ENCODE measurements around the gene PHAF1. TPM values are rescaled to one million over a fixed set of nuclear protein-coding genes. Genes with fewer than 3 reads are reported as not detected.

PHAF1 gene
- total RNA-seq, 1 experiment from 2014 or later = 30.7 TPM

GRCh38 chr16:67108931-67109406, 772 bp upstream of the PHAF1 start:
- H3K4me2 ChIP-seq (ENCODE audit: low read depth, low read length, poor library complexity, severe bottlenecking) = peak overlapping the region; percentile 82
- H3K36me3 ChIP-seq (ENCODE audit: insufficient read depth, low read length) = no peaks in the 10 kb centered on the region; the same call in 1 of the 2 replicates
- no peaks in the 10 kb centered on the region for H3K27me3 ChIP-seq (ENCODE audit: low read length)
- H4K20me1 ChIP-seq (ENCODE audit: insufficient read depth, low read depth, low read length) = no peaks in the 10 kb centered on the region
- H3K79me2 ChIP-seq (ENCODE audit: low read length) = peaks cover 38% of the 10 kb centered on the region
- H3K4me1 ChIP-seq (ENCODE audit: low read length) = peaks cover 20% of the 10 kb centered on the region
- H3K27ac ChIP-seq (ENCODE audit: low read length) = no peak overlapping the region
- H3K9me3 ChIP-seq (ENCODE audit: low read length) = no peaks in the 10 kb centered on the region
- H3K4me3 ChIP-seq (ENCODE audit: low read length) = peak overlapping the region; percentile 96
- peak overlapping the region; percentile 77 for H3K9ac ChIP-seq (ENCODE audit: low read length)
- peak overlapping the region; percentile 99 for H2AFZ ChIP-seq (ENCODE audit: low read length)
- no peaks in the 10 kb centered on the region for H3K9me2 ChIP-seq (replicated peaks; ENCODE audit: insufficient read depth, low read length)
- no peak for DNase-seq

GRCh38 chr16:67111951-67112444, 2.3 kb downstream of the PHAF1 start:
- no peak overlapping the region for H3K9ac ChIP-seq (ENCODE audit: low read length)
- H3K9me3 ChIP-seq (ENCODE audit: low read length) = no peaks in the 10 kb centered on the region
- H2AFZ ChIP-seq (ENCODE audit: low read length) = no peak overlapping the region
- H3K4me2 ChIP-seq (ENCODE audit: low read depth, low read length, poor library complexity, severe bottlenecking) = peak overlapping the region; percentile 82
- no peak overlapping the region for H3K4me3 ChIP-seq (ENCODE audit: low read length)
- peaks cover 20% of the 10 kb centered on the region for H3K4me1 ChIP-seq (ENCODE audit: low read length)
- no peak overlapping the region for H3K27ac ChIP-seq (ENCODE audit: low read length)
- H3K27me3 ChIP-seq (ENCODE audit: low read length) = no peaks in the 10 kb centered on the region
- no peaks in the 10 kb centered on the region for H4K20me1 ChIP-seq (ENCODE audit: insufficient read depth, low read depth, low read length)
- H3K79me2 ChIP-seq (ENCODE audit: low read length) = peaks cover 66% of the 10 kb centered on the region
- DNase-seq = no peak
- no peaks in the 10 kb centered on the region; the same call in 1 of the 2 replicates for H3K36me3 ChIP-seq (ENCODE audit: insufficient read depth, low read length)
- H3K9me2 ChIP-seq (replicated peaks; ENCODE audit: insufficient read depth, low read length) = no peaks in the 10 kb centered on the region

- no peaks in the 10 kb centered on the region; the same call in 1 of the 2 replicates for H3K36me3 ChIP-seq (ENCODE audit: insufficient read depth, low read length)
- H3K27ac ChIP-seq (ENCODE audit: low read length) = no peak overlapping the region
- H3K27me3 ChIP-seq (ENCODE audit: low read length) = no peaks in the 10 kb centered on the region
- no peak overlapping the region for H3K4me3 ChIP-seq (ENCODE audit: low read length)
- H3K79me2 ChIP-seq (ENCODE audit: low read length) = peaks cover 73% of the 10 kb centered on the region
- no peaks in the 10 kb centered on the region for H3K9me3 ChIP-seq (ENCODE audit: low read length)
- H3K4me2 ChIP-seq (ENCODE audit: low read depth, low read length, poor library complexity, severe bottlenecking) = no peak overlapping the region
- DNase-seq = no peak
- peaks cover 20% of the 10 kb centered on the region for H3K4me1 ChIP-seq (ENCODE audit: low read length)
- H3K9me2 ChIP-seq (replicated peaks; ENCODE audit: insufficient read depth, low read length) = no peaks in the 10 kb centered on the region
- no peak overlapping the region for H2AFZ ChIP-seq (ENCODE audit: low read length)
- no peak overlapping the region for H3K9ac ChIP-seq (ENCODE audit: low read length)
- no peaks in the 10 kb centered on the region for H4K20me1 ChIP-seq (ENCODE audit: insufficient read depth, low read depth, low read length)
Observed at GRCh38 chr16:67112591-67113399, 3.1 kb downstream of the PHAF1 start.

- Histone ChIP-seq H3K27ac (ENCODE audit: low read length) (no peak overlapping the region), H3K79me2 (ENCODE audit: low read length) (peaks cover 78% of the 10 kb centered on the region), H3K4me3 (ENCODE audit: low read length) (no peak overlapping the region), H3K36me3 (ENCODE audit: insufficient read depth, low read length) (no peaks in the 10 kb centered on the region; the same call in 1 of the 2 replicates), H3K9ac (ENCODE audit: low read length) (no peak overlapping the region), H2AFZ (ENCODE audit: low read length) (no peak overlapping the region), H3K4me2 (ENCODE audit: low read depth, low read length, poor library complexity, severe bottlenecking) (no peak overlapping the region), H3K9me2 (replicated peaks; ENCODE audit: insufficient read depth, low read length) (no peaks in the 10 kb centered on the region), H3K9me3 (ENCODE audit: low read length) (no peaks in the 10 kb centered on the region), H3K4me1 (ENCODE audit: low read length) (peaks cover 13% of the 10 kb centered on the region), H3K27me3 (ENCODE audit: low read length) (no peaks in the 10 kb centered on the region), H4K20me1 (ENCODE audit: insufficient read depth, low read depth, low read length) (no peaks in the 10 kb centered on the region)
- no peak for DNase-seq
Observed at GRCh38 chr16:67114793-67115192, 5.1 kb downstream of the PHAF1 start.

- H3K4me3 ChIP-seq (ENCODE audit: low read length) = no peak overlapping the region
- H3K9me3 ChIP-seq (ENCODE audit: low read length) = no peaks in the 10 kb centered on the region
- no peaks in the 10 kb centered on the region for H3K27me3 ChIP-seq (ENCODE audit: low read length)
- DNase-seq = no peak
- no peaks in the 10 kb centered on the region for H4K20me1 ChIP-seq (ENCODE audit: insufficient read depth, low read depth, low read length)
- H2AFZ ChIP-seq (ENCODE audit: low read length) = no peak overlapping the region
- no peak overlapping the region for H3K4me2 ChIP-seq (ENCODE audit: low read depth, low read length, poor library complexity, severe bottlenecking)
- no peak overlapping the region for H3K9ac ChIP-seq (ENCODE audit: low read length)
- H3K27ac ChIP-seq (ENCODE audit: low read length) = no peak overlapping the region
- H3K79me2 ChIP-seq (ENCODE audit: low read length) = peaks cover 70% of the 10 kb centered on the region
- H3K9me2 ChIP-seq (replicated peaks; ENCODE audit: insufficient read depth, low read length) = no peaks in the 10 kb centered on the region
- H3K4me1 ChIP-seq (ENCODE audit: low read length) = peaks cover 20% of the 10 kb centered on the region
- H3K36me3 ChIP-seq (ENCODE audit: insufficient read depth, low read length) = no peaks in the 10 kb centered on the region; the same call in 1 of the 2 replicates
Observed at GRCh38 chr16:67115639-67116038, 5.9 kb downstream of the PHAF1 start.

GRCh38 chr16:67116388-67117311, 6.9 kb downstream of the PHAF1 start:
- Histone ChIP-seq H3K27me3 (ENCODE audit: low read length) (no peaks in the 10 kb centered on the region), H4K20me1 (ENCODE audit: insufficient read depth, low read depth, low read length) (no peaks in the 10 kb centered on the region), H3K9ac (ENCODE audit: low read length) (no peak overlapping the region), H3K36me3 (ENCODE audit: insufficient read depth, low read length) (no peaks in the 10 kb centered on the region; the same call in 1 of the 2 replicates), H3K9me3 (ENCODE audit: low read length) (no peaks in the 10 kb centered on the region), H3K4me2 (ENCODE audit: low read depth, low read length, poor library complexity, severe bottlenecking) (no peak overlapping the region), H3K79me2 (ENCODE audit: low read length) (peaks cover 60% of the 10 kb centered on the region), H3K9me2 (replicated peaks; ENCODE audit: insufficient read depth, low read length) (no peaks in the 10 kb centered on the region), H3K4me3 (ENCODE audit: low read length) (no peak overlapping the region), H2AFZ (ENCODE audit: low read length) (no peak overlapping the region), H3K4me1 (ENCODE audit: low read length) (peaks cover 15% of the 10 kb centered on the region), H3K27ac (ENCODE audit: low read length) (no peak overlapping the region)
- DNase-seq = no peak

- Histone ChIP-seq H3K79me2 (ENCODE audit: low read length) (peaks cover 49% of the 10 kb centered on the region), H4K20me1 (ENCODE audit: insufficient read depth, low read depth, low read length) (no peaks in the 10 kb centered on the region), H3K4me1 (ENCODE audit: low read length) (peaks cover 12% of the 10 kb centered on the region), H3K9me2 (replicated peaks; ENCODE audit: insufficient read depth, low read length) (no peaks in the 10 kb centered on the region), H3K27ac (ENCODE audit: low read length) (no peak overlapping the region), H2AFZ (ENCODE audit: low read length) (no peak overlapping the region), H3K36me3 (ENCODE audit: insufficient read depth, low read length) (no peaks in the 10 kb centered on the region; the same call in 1 of the 2 replicates), H3K27me3 (ENCODE audit: low read length) (no peaks in the 10 kb centered on the region), H3K9me3 (ENCODE audit: low read length) (no peaks in the 10 kb centered on the region), H3K4me3 (ENCODE audit: low read length) (no peak overlapping the region), H3K4me2 (ENCODE audit: low read depth, low read length, poor library complexity, severe bottlenecking) (no peak overlapping the region), H3K9ac (ENCODE audit: low read length) (no peak overlapping the region)
- DNase-seq = no peak
Observed at GRCh38 chr16:67117716-67118115, 8.0 kb downstream of the PHAF1 start.

Measured in Karpas-422 (cell line).